Thyroid gland (tissue), 4 donors: ENCODE data around the gene KDM2B. TPM values are rescaled to one million over a fixed set of nuclear protein-coding genes. Genes with fewer than 3 reads are reported as not detected.

Experiments
- DNase-seq, 2 donors: peaks; one replicate each; pipeline ENCODE4 v3.0.0-alpha.2; 2019
- H3K27ac ChIP-seq, 3 donors: fragments of 200-600 bp; sonication (generic); 1 replicate in 2 of 3; 2 replicates in 1 of 3; pipeline ENCODE4 v1.5.1; 2016 to 2019; ENCODE audit warnings: mild to moderate bottlenecking in 1 of 3, moderate library complexity in 1 of 3
- H3K27me3 ChIP-seq: fragments of 200-600 bp; sonication (generic); one replicate; pipeline ENCODE4 v1.5.1; 2019
- H3K36me3 ChIP-seq, 2 donors: fragments of 200-600 bp; sonication (generic); one replicate each; pipeline ENCODE4 v1.5.1; 2016 to 2019
- H3K4me1 ChIP-seq, 2 donors: fragments of 200-600 bp; sonication (generic); one replicate each; pipeline ENCODE4 v1.5.1; 2017 to 2019
- H3K4me3 ChIP-seq, 3 donors: fragments of 200-600 bp; sonication (generic); replicated peaks in 1 of 3; 1 replicate in 2 of 3; 2 replicates in 1 of 3; pipeline ENCODE4 v1.5.1; 2016; ENCODE audit warnings: mild to moderate bottlenecking in 1 of 3
- H3K9me3 ChIP-seq: fragments of 200-600 bp; sonication (generic); one replicate; pipeline ENCODE4 v1.5.1; 2017
- POLR2A ChIP-seq, 2 donors: fragments of 450-650 bp; IDR thresholded peaks; one replicate each; pipeline ENCODE4 v1.6.1; 2017; ENCODE audit warnings: antibody characterized with exemption in 2 of 2, mild to moderate bottlenecking in 2 of 2, moderate library complexity in 1 of 2
- WGBS, 2 donors: methylation state at CpG; one replicate each; pipeline ENCODE4 v1.1.5; 2017; 5-methylcytosine and 5-hydroxymethylcytosine counted together
- intact Hi-C: fragments of 100-400 bp; cut with DNase I; formaldehyde crosslinking; loops from one replicate; pipeline ENCODE4 v1.15.1; 2023
- total RNA-seq, 4 donors: library from RNA; depleted of rRNA; stranded (reverse); fragments of >200 nt; gene quantifications; one replicate each; pipeline ENCODE4 v1.2.3, GENCODE V29; 2016
- TF ChIP-seq, protein P1 (sequence below), 6 experiments: fragments of 200-600 bp in 3 of 6; fragments of 450-650 bp in 3 of 6; sonication (generic) in 3 of 6; IDR thresholded peaks; one replicate each; pipeline ENCODE4 v1.5.1; 2016 to 2019; ENCODE audit warnings: antibody characterized with exemption in 6 of 6, mild to moderate bottlenecking in 2 of 6, inconsistent platforms in 1 of 6, moderate library complexity in 1 of 6

Gene KDM2B
- total RNA-seq, 4 donors from 2014 or later, result 15.5 to 32.1 (median 21.2) TPM

DNA sequence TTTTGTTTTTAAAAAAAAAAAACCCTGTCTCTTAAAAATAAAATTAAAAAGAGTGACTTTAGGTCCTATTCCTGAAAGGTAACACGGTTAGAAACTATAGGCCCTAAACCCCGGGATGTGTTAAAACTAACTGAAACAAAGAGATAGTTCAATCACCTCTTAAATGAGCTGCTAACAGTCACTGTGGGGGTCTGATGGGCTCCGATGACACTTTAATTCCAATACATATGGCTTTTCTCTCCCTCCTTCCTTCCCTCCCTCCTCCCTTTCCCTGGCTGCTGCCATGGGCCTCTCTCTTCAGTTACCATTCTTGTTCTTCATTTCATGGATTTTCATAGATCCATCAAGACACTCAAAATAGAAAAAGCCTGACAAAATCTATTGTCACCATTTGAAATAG is 104.3 kb downstream of the KDM2B start:
- Histone ChIP-seq H3K27ac (no peak overlapping the region), H3K4me1 (peaks cover 10 to 14% of the 10 kb centered on the region in 2 donors), H3K9me3 (no peaks in the 10 kb centered on the region), H3K4me3 (no peak overlapping the region), H3K36me3 (no peaks in the 10 kb centered on the region), H3K27me3 (no peaks in the 10 kb centered on the region)
- intact Hi-C loops, result no loop called here
- TF ChIP-seq, protein P1, sequence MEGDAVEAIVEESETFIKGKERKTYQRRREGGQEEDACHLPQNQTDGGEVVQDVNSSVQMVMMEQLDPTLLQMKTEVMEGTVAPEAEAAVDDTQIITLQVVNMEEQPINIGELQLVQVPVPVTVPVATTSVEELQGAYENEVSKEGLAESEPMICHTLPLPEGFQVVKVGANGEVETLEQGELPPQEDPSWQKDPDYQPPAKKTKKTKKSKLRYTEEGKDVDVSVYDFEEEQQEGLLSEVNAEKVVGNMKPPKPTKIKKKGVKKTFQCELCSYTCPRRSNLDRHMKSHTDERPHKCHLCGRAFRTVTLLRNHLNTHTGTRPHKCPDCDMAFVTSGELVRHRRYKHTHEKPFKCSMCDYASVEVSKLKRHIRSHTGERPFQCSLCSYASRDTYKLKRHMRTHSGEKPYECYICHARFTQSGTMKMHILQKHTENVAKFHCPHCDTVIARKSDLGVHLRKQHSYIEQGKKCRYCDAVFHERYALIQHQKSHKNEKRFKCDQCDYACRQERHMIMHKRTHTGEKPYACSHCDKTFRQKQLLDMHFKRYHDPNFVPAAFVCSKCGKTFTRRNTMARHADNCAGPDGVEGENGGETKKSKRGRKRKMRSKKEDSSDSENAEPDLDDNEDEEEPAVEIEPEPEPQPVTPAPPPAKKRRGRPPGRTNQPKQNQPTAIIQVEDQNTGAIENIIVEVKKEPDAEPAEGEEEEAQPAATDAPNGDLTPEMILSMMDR (IDR thresholded peaks at IDR 0.05), result no peak
- TF ChIP-seq POLR2A (IDR thresholded peaks at IDR 0.05), result no peak
- no peak for DNase-seq
- 77 to 86% methylated on average over 3 of the region's 3 CpGs for WGBS, 2 donors

DNA sequence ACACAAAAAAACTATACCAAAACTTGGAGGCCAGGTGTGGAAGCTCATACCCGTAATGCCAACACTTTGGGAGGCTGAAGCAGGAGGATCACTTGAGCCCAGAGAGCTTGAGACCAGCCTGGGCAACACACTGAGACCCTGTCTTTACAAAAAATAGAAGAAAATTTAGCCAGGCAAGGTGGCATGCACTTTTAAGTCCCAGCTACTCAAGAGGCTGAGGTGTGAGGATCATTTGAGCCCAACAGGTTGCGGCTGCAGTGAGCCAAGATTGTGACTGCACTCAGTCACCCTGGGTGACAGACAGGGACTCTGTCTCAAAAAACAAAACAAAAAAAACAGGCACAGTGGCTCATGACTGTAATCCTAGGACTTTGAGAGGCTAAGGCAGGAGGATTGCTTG is 105.5 kb downstream of the KDM2B start:
- Histone ChIP-seq H3K4me1 (peaks cover 17 to 26% of the 10 kb centered on the region in 2 donors), H3K9me3 (no peaks in the 10 kb centered on the region), H3K36me3 (no peaks in the 10 kb centered on the region), H3K4me3 (no peak overlapping the region), H3K27ac (no peak overlapping the region), H3K27me3 (no peaks in the 10 kb centered on the region)
- 98 to 100% methylated on average over 2 of the region's 2 CpGs for WGBS, 2 donors
- intact Hi-C loops, result no loop called here
- TF ChIP-seq, protein P1 (IDR thresholded peaks at IDR 0.05), result no peak
- TF ChIP-seq POLR2A (IDR thresholded peaks at IDR 0.05), result no peak
- DNase-seq, result no peak

DNA sequence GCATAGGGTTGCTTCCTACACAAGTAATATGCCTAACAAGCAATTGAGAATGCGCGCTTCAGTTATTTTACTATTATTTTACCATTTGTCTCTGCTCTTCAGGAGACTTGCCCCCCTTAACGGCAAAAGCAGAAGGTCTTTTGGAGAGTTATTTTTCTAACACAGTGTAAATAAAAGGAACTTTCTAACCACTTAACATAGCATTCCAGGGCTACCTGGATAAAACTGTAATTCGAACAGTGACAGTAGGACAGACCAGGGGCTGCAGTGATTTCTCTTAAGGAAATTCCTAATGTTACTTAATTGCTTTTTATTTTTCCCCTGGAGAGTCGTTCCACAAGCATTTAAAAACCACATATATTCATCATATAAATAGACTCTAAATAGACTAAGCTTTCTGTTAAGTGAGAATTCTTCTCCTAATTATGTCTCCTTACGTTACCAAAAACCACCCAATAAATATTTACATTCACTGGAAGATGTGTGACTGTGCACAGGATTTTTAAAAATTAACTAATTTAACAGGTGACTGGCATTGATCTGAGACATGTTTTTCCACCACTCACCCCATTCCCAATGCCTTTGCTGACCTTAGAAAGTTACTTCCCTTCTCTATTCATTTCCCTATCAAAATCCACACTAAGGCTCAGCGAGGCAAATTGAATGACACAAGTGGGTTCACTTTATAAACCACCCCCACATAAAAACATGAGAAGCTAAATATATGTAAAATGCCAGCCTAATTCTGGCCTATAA is 108.5 kb downstream of the KDM2B start:
- intact Hi-C loops, result no loop called here
- Histone ChIP-seq H3K4me3 (no peak overlapping the region), H3K9me3 (no peaks in the 10 kb centered on the region), H3K27me3 (no peaks in the 10 kb centered on the region), H3K36me3 (no peaks in the 10 kb centered on the region), H3K27ac (peak overlapping the region in 2 of 3 donors; percentile 30 to 39), H3K4me1 (peaks cover 25 to 50% of the 10 kb centered on the region in 2 donors)
- WGBS, 2 donors, result 41 to 50% methylated on average over 7 of the region's 7 CpGs
- TF ChIP-seq POLR2A (IDR thresholded peaks at IDR 0.05), result no peak
- TF ChIP-seq, protein P1 (IDR thresholded peaks at IDR 0.05), result no peak
- no peak for DNase-seq

DNA sequence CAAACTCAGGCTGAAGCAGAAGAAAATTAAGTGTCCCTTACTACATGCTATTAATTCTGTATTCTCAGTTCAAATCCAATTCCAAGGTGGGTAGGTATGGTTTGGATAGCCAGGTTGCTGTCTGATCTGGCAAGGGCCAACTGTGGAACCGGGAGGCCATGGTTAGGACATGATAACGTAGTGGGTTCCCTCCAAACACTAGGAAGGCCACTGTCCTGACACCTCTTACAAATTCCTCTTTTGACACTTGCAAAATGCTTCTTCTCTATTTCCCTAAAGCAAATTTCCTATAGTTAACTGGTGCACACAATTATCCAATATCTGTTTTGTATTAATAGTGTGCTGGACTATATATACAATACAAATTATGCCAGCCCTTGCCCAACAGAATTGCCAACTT is 110.1 kb downstream of the KDM2B start:
- Histone ChIP-seq H3K36me3 (no peaks in the 10 kb centered on the region), H3K27me3 (no peaks in the 10 kb centered on the region), H3K4me1 (peaks cover 25 to 54% of the 10 kb centered on the region in 2 donors), H3K4me3 (no peak overlapping the region), H3K27ac (peak overlapping the region in 2 of 3 donors; percentile 41 to 67), H3K9me3 (no peaks in the 10 kb centered on the region)
- intact Hi-C loops, result no loop called here
- no peak for DNase-seq
- TF ChIP-seq, protein P1 (IDR thresholded peaks at IDR 0.05), result no peak
- WGBS, 2 donors, result 91 to 94% methylated on average over 2 of the region's 2 CpGs

DNA sequence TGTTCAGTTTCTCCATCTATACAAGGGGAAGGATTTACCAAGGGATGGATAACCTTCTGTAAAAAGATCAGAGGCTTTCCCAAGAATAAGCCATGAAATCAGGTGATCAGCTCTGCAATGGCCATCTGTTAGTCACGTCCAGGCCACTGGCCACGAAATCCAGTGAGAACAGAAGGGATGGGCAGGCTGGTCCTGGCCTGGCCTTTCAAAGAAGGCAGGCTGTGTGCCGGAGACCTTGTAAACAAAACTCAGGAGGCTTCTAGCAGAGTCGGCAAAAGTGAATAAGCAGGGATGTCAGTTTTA is 112.4 kb downstream of the KDM2B start:
- intact Hi-C loops, result no loop called here
- Histone ChIP-seq H3K27ac (peak overlapping the region in 1 of 3 donors; percentile 15), H3K4me1 (peaks cover 25 to 61% of the 10 kb centered on the region in 2 donors), H3K4me3 (no peak overlapping the region), H3K27me3 (no peaks in the 10 kb centered on the region), H3K36me3 (no peaks in the 10 kb centered on the region), H3K9me3 (no peaks in the 10 kb centered on the region)
- no peak for DNase-seq
- WGBS, 2 donors, result 74 to 83% methylated on average over 4 of the region's 4 CpGs
- TF ChIP-seq POLR2A (IDR thresholded peaks at IDR 0.05), result no peak
- TF ChIP-seq, protein P1 (IDR thresholded peaks at IDR 0.05), result no peak
